Measurements from ENCODE around the gene DLG2.
A peak's percentile ranks its signal among the peaks of the same experiment; 100 is the strongest.
"Not testable (repeated sequence)": the region's sequence is repeated elsewhere in the genome, so short reads cannot be mapped to it uniquely, and the experiment has no call there.

DLG2 gene

DNA sequence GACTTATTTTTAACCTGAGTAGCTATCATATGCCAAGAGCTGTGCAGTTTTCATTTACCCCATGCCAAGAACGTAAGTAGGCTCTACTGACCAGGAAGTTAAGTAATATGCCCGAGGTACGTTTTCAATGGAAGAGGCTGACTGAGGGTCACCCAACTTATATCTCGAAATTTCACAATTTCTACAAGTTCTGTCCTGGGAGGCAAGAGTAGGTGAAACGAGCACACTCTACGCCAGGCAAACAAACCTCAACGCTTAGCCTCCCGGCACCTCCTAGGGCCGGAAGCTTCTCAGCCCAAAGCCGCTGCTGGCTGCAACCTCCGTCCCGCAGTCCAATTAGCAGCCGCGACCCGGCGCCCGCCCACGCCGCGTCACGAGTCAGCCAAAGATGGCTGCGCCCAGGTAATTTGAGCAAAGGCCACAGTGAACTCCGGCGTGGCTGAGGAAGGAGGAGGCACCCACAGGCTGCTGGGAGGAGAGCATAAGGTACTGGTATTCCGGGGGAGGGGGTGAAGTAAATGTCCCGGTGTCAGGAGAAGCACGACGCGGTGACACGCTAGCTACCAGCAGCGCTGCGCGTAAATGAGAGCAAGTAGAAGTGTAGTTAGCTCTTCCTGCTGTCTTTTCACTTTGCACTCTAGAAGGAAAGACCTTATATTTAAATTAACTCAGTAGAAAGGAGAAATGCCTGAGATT, 20.6 kb upstream of the DLG2 start, which contains the start of gene TMEM126A:
TSS of gene TMEM126A (plus strand) at position 364 of the 696 bp plus-strand sequence. CDS start 2,289 bp downstream, outside the sequence.
- H3K4me3 ChIP-seq: peak within 1 kb of the TSS; percentile 54 to 73 (median 62)
- H3K27ac ChIP-seq: peak within 1 kb of the TSS in 20 of 21 experiments; percentile 45 to 91 (median 76)

- peak overlapping the region in 19 of 21 experiments; percentile 54 to 91 (median 76) for H3K27ac ChIP-seq
- H3K4me3 ChIP-seq: peak overlapping the region; percentile 54 to 73 (median 62)
These were observed 19.9 kb upstream of the DLG2 start for GRCh38 chr11:85647078-85647477.

- no peak overlapping the region for H3K4me3 ChIP-seq
- H3K27ac ChIP-seq: no peak overlapping the region
These were observed 16.1 kb upstream of the DLG2 start for GRCh38 chr11:85643191-85643614.

DNA sequence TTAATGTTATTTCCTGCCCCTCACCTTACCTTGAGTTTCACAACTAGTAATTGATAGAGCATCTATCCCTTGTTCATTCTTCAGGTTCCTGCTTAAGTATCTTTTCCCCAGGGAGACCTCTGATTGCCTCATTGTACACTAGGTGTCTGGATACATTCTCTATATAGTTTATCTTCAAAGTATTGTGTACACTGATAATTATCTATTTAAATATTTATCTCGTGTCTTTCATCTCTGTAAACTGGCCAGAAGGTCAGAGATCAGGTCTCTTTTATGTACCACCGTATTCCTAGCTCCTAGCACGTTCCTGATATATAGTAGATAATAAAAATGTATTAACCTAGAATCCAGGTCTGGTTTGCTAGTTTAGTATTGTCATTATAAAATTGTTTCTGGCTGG, 7.6 kb upstream of the DLG2 start:
- Histone ChIP-seq H3K4me3 (no peak overlapping the region), H3K27ac (no peak overlapping the region)

DNA sequence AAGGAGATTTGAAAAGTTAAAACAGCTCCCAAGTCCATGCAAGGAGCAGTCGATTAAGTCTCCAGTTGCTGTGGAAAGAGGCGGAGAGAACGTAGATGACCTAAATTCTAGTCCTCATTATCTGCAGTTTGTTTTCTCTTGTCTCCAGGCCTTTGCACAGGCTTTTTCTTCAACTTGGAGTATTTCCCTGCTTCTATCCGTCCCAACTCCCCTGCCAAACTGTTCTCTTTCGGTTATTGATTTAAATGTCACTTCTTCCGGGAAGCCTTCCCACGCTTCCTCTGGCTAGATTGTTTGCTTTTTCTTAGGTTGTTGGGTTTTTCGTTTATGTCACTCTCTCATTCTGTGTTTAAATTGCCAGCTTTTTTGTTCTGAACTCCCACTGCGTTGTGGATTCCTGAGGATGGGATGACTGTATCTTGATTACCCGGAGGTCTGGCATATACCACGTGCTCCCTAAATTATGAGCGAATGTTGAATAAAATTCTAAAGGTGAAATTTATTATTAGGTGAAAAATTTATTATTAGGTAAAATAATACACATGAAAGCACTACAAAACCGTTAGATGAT, 1.7 kb upstream of the DLG2 start:
- H3K27ac ChIP-seq: peak overlapping the region in 20 of 21 experiments; percentile 30 to 96 (median 85)
- peak overlapping the region; percentile 56 to 86 (median 70) for H3K4me3 ChIP-seq

DNA sequence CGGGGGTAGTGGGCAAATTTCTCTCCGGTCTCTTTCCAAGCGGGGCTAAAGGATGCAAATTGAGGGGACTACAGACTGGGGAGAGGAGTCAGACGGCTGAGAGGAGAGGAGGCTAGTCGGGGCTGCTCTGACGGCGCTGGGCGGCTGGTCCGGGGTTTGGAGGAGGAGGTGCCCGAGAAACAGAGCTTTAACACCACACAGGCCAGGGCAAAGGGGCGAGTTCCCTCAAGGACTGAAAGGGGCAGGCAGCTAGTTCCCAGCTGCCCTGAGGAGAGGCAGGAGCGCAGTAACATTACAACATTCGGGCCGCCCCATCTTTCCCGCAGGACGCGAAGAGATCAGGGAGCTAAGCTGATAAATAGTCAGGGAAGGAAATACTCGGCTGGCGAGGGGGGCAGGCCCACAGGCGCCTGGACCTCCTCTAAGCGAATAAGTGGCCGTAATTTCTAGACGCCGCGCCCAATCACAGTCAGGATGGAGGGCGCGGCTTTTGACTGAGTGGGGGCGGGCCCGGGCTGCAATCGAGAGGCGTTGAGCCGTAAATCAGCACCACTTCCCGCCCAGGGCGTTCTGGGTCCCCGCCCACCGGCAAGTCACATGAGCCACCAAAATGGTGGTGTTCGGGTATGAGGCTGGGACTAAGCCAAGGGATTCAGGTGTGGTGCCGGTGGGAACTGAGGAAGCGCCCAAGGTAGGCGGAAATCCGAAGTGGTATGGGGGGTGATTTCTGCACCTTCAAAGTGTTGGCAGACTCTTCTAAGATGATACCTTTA, 1.0 kb upstream of the DLG2 start, which contains the start of gene TMEM126B:
TSS of gene TMEM126B (plus strand) at position 596 of the 773 bp plus-strand sequence. CDS start at position 611, 15 bp downstream.
- peak within 1 kb of the TSS; percentile 56 to 86 (median 70) for H3K4me3 ChIP-seq
- peak within 1 kb of the TSS; percentile 4 to 96 (median 87) for H3K27ac ChIP-seq

DNA sequence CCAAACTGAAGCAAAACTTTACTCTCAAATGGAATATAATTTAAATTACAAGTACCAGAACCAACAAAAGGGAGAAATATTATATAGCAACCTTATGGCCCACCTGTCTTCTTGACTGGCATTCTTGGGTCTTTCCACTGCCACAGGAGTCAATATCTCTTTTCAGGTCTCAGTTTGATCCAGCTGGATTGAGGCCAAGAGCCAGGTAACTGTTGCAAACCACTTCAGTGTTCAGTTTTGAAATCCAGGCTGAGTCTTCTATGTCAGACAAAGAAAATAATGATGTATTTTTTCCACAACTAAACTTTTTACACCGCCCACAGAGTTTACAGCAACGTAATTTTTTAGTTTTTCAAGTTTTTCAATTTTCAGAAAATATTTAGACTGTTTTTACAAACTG, 648 bp downstream of the DLG2 start:
- peak overlapping the region in 8 of 21 experiments; percentile 80 to 96 (median 87) for H3K27ac ChIP-seq
- peak overlapping the region in 2 of 7 experiments; percentile 73 to 86 for H3K4me3 ChIP-seq

- no peak overlapping the region for H3K27ac ChIP-seq
- no peak overlapping the region for H3K4me3 ChIP-seq
These were observed 6.9 kb downstream of the DLG2 start for GRCh38 chr11:85620256-85620655.

DNA sequence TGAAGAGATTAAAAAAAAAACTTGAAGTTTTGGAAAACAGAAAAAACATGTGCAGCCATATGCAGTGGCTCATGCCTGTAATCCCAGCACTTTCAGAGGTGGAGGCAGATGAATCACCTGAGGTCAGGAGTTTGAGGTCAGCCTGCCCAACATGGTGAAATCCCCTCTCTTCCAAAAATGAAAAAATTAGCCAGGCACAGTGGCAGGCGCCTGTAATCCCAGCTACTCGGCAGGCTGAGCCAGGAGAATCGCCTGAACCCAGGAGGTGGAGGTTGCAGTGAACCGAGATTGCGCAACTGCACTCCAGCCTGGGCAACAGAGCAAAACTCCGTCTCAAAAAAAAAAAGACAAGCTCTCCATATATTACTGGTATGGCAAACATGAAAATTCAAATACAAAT, 7.6 kb downstream of the DLG2 start:
- Histone ChIP-seq H3K27ac (no peak overlapping the region), H3K4me3 (no peak overlapping the region)

GRCh38 chr11:85611643-85612042, 15.5 kb downstream of the DLG2 start:
- H3K27ac ChIP-seq, H3K4me3 ChIP-seq: not testable (repeated sequence)

DNA sequence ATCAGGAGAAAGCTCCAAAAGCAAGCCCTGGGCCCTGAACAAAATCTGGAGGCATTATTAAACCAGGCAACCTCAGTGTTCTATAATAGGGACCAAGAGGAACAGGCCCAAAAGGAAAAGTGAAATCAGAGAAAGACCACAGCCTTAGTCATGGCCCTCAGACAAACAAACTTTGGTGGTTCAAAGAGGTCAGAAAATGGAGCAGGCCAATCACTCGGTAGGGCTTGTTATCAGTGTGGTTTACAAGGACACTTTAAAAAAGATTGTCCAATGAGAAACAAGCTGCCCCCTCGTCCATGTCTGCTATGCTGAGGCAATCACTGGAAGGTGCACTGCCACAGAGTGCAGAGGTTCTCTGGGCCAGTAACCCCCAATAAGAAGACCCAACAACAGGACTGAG, 17.9 kb downstream of the DLG2 start:
- H3K27ac ChIP-seq, H3K4me3 ChIP-seq: not testable (repeated sequence)

- not testable (repeated sequence) for H3K27ac ChIP-seq, H3K4me3 ChIP-seq
These were observed 18.5 kb downstream of the DLG2 start for GRCh38 chr11:85608621-85609020.

GRCh38 chr11:85606237-85606636, 20.9 kb downstream of the DLG2 start:
- not testable (repeated sequence) for H3K27ac ChIP-seq, H3K4me3 ChIP-seq

DNA sequence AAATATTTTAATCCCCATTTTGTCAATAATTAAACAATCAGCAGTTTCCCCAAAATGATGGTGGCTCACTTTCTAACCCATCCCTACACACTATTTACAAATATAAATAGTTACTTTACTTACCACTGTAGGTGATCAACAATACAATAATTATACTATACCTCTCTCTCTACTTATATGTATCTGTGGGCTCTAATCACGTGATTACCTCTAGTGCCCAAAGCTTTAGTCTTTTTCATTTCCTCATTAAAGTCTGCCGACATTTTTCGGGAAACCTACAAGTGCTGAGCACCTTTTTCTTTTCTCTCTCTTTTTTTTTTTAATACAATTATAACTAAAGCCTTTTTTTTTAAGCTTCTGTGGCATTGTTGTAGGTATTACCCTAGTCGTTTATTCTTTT, 23.9 kb downstream of the DLG2 start:
- H3K27ac ChIP-seq: no peak overlapping the region

DNA sequence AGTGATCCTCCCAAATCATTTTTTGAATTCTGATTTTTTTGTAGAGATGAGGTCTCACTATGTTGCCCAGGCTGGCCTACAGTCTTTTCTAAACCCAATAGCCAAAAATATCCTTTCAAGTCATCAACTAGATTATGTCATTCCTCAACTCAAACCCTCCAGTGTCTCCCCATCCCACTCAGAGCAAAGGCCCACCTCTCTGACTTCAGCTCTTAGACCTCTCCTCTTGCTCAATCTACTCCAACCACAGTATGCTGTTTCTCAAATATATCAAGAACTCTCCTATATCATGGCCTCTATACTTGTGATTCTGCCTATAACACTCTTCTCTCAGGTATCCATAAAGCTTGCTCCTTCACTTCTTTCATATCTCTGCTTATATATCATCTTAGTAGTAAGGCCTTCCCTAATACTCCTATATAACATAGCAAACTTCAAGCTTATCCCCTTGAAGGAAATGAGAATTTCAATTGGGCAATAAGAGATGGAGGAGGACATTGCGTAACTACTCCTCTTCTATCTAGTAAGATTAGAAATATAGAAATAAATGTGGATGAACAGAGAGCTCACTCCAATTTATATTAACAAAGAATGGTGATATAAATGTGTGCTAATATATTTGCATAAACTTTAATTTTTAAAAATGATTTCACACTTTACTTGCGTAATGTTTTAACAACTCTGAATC, 24.5 kb downstream of the DLG2 start:
- Histone ChIP-seq H3K4me3 (no peak overlapping the region), H3K27ac (no peak overlapping the region)

More for the DNA sequence above, 23.9 kb downstream of the DLG2 start:
- no peak overlapping the region for H3K4me3 ChIP-seq

- H3K27ac ChIP-seq: no peak overlapping the region
These were observed 28.1 kb downstream of the DLG2 start for GRCh38 chr11:85599083-85599482.

DNA sequence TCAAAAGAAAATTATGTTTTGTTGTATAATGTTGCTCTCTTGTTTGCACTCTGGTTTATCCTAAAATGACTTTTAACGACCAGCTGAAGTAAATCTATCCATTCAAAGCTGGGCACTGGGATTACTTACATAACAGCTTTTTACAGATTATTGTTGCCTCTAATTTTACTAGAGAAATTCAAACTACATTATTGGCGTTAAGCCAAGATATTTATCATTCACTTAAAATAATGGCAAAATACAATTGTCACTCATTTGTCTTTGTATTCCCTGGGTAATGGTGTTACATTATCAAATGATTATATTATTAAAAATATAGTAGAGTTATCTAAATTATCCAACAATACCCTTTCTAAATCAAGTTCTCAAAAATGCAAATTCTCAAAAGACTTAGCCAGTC, 30.3 kb downstream of the DLG2 start:
- H3K4me3 ChIP-seq: no peak overlapping the region
- H3K27ac ChIP-seq: no peak overlapping the region

More at GRCh38 chr11:85599083-85599482, 28.1 kb downstream of the DLG2 start:
- no peak overlapping the region for H3K4me3 ChIP-seq

DNA sequence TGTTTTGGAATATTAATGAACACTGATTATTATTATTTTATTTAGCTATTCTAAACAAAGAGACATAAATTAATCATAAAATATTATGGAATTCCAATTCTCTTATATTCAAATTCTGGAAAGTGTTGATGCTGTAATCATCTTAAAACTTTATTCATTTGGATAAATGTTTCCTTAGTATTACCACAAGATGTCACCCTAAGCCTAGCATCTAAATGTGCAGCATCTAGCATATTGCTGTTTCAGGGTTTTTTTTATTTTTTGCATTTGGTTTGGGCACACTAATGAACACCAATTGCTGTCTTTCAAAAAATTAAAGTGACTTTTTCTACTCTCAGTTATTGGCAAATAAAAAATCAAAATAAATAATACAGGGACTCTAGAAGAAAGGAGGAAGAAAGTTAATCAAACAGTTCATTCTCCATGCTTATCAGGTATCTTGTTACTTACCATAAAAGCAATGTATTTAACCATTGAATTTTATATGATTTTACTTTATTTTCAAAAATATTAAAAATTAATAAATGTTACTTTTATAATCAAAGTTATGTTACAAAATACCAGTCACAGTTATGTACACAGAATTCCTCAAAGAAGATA, 31.8 kb downstream of the DLG2 start:
- H3K27ac ChIP-seq: no peak overlapping the region
- H3K4me3 ChIP-seq: no peak overlapping the region

- H3K27ac ChIP-seq: no peak overlapping the region
- H3K4me3 ChIP-seq: no peak overlapping the region
These were observed 36.2 kb downstream of the DLG2 start for GRCh38 chr11:85590848-85591483.

Data from skin epidermis (tissue), 12 donors.